Measurements from ENCODE around the gene NLGN1.
"Not testable (repeated sequence)": the region's sequence is repeated elsewhere in the genome, so short reads cannot be mapped to it uniquely, and the experiment has no call there.

Gene NLGN1

DNA sequence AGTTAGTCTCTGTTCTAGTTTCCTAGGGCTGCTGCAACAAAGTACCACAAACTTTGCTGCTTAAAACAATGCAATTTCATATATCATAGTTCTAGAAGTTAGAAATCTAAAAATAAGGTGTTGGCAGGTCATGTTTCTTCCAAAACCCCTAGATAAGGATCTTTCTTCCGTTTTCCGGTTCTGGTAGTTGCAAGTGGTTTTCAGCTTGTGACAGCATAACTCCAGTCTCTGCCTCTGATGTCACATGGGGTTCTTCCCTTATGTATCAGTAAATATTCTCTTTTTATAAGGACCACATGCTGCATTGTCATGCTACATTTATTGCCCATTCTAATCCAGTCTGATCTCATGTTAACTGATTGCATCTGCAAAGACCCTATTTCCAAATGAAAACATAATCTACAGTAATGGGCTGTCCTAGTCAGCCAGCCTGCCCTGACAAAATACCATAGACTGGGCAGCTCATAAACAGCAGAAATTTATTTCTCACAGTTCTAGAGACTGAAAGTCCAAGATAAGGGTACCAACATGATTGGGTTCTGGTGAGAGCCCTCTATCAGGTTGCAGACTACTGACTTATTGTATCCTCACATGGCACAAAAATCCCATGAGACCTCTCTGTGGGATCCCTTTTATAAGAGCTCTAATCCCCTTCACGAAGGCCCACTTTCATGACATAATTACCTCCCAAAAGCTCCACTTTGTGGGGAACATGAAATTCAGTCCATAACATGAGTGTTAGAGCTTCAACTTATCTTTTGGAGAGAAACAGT is 819.6 kb downstream of the NLGN1 start:
- no peak for DNase-seq (ENCODE audit: low read depth in 2 of 2)

- no peak for DNase-seq (ENCODE audit: low read depth in 2 of 2)
These were observed 820.5 kb downstream of the NLGN1 start for GRCh38 chr3:174218016-174218415.

DNA sequence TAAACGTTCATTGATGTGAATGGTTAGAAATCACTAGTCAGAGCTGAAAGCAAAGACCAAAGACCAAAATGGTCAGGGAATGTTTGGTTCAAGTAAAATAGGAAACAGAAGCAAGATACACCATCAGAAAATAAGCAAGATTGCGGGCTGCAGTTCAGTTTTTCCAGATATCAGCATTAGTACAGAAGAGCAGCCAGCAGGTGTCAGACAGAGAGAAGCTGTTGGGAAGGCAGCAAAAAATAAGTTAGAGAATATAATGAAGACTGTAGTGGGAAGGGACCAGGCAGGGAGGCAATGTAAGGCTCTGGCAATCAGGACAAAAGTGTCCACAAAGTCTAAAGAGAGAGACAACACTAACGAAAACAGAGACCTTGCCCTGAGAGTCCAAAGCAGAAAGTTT is 822.2 kb downstream of the NLGN1 start:
- DNase-seq (ENCODE audit: low read depth in 2 of 2), result no peak

DNA sequence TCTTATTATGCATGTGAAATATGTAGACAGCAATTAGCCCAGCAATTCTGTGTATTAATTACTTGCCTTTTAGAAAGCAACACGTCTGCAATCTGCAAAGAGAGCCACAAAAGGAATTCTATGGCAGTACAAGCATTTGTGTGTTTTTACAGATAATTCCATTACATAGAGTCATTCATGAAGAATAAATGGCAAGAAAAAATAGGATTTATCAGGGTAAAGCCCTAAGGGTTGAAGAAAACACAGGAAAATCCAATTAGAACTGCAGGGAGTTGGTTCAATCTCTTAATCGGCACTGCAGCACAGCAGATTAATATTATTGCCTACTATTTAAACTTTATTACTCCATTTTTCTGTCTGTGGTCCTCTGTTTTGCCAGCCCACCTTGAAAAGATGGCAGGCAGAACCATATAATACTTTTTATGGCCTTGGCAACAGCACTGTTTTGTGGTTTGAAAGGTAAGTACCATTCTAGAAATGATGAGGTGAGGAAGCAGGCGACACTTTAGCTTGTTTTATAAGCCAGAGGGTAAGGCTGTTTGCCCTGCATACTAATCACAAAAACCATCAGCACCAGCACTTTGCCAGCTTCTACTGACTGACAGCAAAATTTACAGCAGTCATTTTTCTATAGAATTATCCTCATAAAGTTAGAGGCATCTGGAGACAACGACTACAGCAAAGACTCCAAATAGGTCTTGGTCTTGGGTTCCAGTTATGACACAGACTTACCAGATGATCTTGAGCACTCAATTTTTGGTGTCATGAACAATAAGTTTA is 823.4 kb downstream of the NLGN1 start:
- DNase-seq (ENCODE audit: low read depth in 2 of 2), result no peak

- no peak for DNase-seq (ENCODE audit: low read depth in 2 of 2)
These were observed 825.5 kb downstream of the NLGN1 start for GRCh38 chr3:174223042-174223441.

DNA sequence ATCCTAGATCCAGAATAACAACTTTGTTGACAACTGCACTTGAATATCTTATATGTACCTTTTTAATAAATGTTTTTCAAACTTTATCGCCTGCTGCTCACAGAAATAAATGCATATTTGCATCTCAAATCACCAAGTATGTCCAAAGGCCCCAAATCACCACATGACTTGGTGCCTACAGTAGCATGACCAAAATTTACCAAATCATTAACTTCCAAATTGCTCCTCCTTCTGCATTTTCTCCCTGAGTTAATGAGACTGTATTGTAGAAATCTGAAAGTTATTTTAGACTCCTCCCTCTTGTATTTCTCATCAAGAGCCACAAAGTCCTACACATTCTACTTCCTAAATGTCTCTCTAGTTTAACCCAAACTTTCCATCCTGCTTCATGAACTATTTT is 826.1 kb downstream of the NLGN1 start:
- no peak for DNase-seq (ENCODE audit: low read depth in 2 of 2)

DNA sequence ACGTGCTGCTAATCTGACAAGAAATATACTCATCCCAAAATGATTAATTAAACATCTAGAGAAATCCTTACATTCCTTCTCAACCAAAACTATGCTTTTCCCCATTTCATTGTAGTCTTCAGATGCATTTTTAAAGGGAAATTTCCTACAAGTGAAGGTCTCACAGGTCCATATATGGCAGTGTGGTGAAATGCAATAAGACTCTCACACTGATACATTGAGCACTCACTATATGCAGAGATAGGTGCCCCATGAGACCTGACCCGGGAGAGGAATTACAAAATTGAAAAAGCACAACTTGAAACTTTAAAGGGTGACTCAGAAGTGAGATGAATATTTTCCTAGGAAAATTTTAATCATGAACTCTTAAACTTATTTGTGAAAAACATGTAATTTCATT is 832.4 kb downstream of the NLGN1 start:
- DNase-seq (ENCODE audit: low read depth in 2 of 2), result no peak

DNA sequence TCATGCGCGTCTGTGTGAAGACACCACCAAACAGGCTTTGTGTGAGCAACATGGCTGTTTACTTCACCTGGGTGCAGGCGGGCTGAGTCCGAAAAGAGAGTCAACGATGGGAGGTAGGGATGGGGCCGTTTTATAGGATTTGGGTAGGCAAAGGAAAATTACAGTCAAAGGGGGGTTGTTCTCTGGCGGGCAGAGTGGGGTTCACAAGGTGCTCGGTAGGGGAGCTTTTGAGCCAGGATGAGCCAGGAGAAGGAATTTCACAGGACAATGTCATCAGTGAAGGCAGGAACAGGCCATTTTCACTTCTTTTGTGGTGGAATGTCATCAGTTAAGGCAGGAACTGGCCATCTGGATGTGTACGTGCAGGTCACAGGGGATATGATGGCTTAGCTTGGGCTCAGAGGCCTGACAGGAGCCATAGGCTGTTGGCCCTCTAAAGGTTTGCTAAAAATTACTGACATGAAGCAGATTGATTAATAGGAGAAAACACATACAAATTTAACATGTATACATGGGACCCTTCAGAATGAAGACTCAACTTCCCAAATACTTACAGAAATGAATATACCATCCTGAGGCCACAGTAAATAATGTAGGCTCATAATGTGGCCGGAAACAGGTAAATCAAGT is 834.6 kb downstream of the NLGN1 start:
- not testable (repeated sequence) for DNase-seq (ENCODE audit: low read depth in 2 of 2)

DNA sequence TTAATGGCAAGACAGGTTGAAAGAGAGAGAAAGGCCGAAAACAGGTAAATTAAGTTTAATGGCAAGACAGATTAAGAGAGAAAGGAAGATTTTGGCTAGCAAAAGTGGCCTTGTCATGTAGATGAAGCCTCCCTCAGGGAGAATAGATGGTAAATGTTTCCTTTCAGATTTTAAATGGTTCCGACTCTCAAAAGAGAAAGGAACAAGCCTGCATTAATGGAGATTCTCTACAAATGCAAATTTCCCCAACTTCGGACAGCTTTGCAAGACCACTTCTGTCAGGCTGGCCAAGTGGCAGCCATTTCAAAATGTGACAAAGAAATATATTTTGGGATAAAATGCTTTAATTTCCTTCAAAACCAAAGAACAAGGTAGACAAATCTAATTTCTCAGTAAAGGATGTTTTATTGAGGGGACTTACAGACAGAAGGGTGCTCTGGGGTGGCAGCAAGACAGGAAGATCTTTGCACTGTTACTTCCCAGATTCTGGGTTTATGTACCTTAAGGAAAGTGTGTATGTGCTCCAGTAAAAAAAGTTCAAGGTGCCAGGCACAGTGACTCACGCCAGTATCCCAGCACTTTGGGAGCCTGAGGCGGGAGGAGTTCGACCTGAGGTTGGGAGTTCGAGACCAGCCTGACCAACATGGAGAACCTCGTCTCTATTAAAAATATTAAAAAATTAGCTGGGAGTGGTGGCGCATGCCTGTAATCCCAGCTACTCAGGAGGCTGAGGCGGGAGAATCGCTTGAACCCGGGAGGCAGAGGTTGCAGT is 835.3 kb downstream of the NLGN1 start:
- DNase-seq (ENCODE audit: low read depth in 2 of 2), result no peak

DNA sequence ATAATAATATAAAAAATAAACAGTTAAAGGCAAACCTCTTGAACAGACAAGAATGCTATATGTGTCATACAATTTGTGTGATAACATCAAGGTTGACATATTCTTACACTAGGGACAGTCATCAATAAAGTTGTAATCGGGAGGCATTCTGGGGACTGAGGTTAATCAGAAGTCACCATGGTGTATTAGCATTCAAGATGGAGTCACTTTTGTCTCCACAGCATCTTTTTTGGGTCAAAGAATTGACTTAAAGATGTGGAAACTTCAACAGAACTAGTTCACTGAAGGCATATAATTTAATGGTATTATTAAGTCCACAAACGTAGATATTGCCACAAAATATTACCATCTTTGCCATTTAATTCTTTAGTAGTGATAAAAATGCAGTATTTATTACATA is 836.0 kb downstream of the NLGN1 start:
- DNase-seq (ENCODE audit: low read depth in 2 of 2), result no peak

GRCh38 chr3:174242311-174243041 is 844.9 kb downstream of the NLGN1 start:
- no peak for DNase-seq (ENCODE audit: low read depth in 2 of 2)

DNA sequence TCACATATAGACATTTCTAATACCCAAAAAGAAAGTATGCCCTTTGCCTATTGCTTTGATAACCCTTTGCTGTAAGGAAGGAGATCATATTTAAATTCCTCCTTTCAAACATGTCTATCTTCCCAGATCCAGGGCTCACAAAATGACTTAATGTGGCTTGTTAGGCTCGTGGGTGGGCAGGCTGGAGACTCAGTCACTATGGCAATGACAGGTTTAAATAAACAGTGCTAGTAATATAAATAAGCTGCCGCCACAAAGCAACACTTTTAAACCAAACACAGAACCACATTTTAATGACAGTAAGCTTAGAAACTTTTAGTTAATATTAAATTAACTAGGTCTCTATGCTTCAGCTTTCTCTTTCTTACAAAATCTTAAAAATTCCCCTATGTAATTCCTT is 845.6 kb downstream of the NLGN1 start:
- DNase-seq (ENCODE audit: low read depth in 2 of 2), result no peak

DNA sequence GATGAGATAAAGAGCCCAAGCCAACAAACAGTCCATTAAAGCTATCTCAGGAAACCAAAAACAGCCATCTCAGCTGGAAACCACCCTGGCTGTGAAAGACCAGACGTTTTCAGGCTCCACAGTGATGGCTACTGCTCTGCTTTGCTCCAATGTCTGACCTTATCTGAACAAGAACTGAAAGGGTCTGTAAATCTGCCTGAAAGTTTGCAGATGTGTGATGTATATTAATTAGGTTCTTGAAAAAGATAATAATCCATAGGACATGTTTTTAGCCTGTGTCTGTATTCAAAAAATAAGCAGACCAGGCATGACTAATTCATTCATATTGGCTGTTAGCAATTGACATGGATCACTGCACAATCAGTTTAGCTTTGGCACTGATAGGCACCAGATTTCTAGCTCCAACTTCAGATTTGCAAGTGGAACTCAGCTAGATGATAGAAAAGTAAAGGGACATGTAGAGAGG is 850.2 kb downstream of the NLGN1 start:
- DNase-seq (ENCODE audit: low read depth in 2 of 2), result no peak

- no peak for DNase-seq (ENCODE audit: low read depth in 2 of 2)
These were observed 854.1 kb downstream of the NLGN1 start for GRCh38 chr3:174251681-174252080.

DNA sequence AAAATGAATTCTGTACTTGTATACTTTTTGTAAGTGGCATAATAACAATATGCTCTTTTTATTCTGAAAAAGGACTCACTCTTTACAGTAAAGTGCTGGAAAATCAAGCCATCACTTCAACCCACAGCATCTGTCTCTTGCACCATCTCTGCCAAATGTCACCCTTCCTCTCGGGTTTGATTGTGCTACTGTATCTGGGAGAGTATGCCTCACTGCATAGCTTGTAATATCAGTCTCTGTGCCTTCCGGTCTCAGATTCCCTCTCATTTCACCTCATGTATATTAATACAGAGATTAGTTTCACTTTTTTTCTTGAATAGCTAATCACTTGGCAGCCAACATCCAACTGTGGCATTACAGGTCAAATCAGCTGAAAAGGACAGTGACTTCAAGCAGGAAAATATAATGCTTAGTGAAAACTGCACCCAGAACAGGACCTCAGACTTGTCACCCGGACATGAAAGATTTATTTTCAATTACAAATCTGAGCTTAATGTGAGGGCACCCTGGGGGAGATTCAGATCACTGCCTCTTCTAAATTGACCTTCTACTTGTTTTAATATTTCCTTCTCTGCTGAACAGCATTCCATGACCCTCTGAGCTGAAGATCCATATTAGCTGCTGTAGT is 855.8 kb downstream of the NLGN1 start:
- no peak for DNase-seq (ENCODE audit: low read depth in 2 of 2)

- DNase-seq (ENCODE audit: low read depth in 2 of 2), result no peak
These were observed 856.4 kb downstream of the NLGN1 start for GRCh38 chr3:174253940-174254339.

GRCh38 chr3:174255454-174255853 is 857.9 kb downstream of the NLGN1 start:
- no peak for DNase-seq (ENCODE audit: low read depth in 2 of 2)

DNA sequence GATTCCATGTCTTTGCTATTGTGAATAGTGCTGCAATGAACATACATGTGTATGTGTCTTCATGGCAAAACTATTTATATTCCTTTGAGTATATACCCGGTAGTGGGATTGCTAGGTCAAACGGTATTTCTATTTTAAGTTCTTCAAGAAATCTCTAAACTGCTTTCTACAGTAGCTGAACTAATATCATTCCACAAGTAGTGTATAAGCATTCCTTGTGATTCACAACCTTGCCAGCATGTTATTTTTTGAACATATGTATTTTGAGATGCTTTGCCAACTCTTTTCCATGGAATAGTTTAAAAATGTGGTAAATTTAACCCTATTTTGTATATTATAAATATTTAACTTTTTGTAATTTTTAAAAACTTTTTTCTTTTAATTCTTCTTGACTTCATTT is 868.9 kb downstream of the NLGN1 start:
- no peak for DNase-seq (ENCODE audit: low read depth in 2 of 2)

DNA sequence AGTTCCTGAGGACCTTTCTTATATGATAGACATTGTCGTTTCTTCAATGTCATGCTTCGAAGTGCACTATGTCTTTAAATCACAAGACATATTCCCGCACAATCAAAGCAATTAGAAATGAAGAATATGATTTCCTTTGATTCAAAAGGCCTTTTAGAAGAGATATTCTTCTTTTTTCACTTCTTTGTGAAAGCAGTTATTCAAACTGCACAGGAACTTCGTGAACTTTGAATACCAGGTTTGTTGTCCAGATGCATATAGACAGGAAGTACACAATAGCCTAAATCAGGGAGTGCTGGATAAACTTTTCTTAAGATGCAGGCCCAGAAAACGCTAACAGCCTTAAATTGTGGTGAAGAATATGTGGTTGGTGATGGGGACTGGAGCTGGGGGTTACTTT is 870.5 kb downstream of the NLGN1 start:
- DNase-seq (ENCODE audit: low read depth in 2 of 2), result no peak

GRCh38 chr3:174268586-174268985 is 871.0 kb downstream of the NLGN1 start:
- no peak for DNase-seq (ENCODE audit: low read depth in 2 of 2)

- DNase-seq (ENCODE audit: low read depth in 2 of 2), result no peak
These were observed 873.3 kb downstream of the NLGN1 start for GRCh38 chr3:174270841-174271240.
